SK-N-DZ (cell line): ENCODE results near the gene GPR173. TPM values are rescaled to one million over a fixed set of nuclear protein-coding genes. Genes with fewer than 3 reads are reported as not detected.
A peak's percentile ranks its signal among the peaks of the same experiment; 100 is the strongest.

Source experiments
- DNase-seq: peaks from one replicate; pipeline ENCODE4 v3.0.0-alpha.2; 2015; ENCODE audit warnings: low spot score
- polyA plus RNA-seq, 2 experiments: library from polyadenylated mRNA; depleted of rRNA; stranded (reverse); fragments of >200 nt; gene quantifications; 2 replicates each; pipeline ENCODE4 v1.2.3, GENCODE V29; 2014

Gene GPR173
- polyA plus RNA-seq (2014; cell fraction: cytosol; rRNA removed) = 18.7 and 20.1 TPM in 2 replicates
- polyA plus RNA-seq (2014; cell fraction: nucleus; rRNA removed) = 26.0 and 54.7 TPM in 2 replicates

GRCh38 chrX:53048169-53049126 lies at the start of gene GPR173:
Gene GPR173 (plus strand): TSS chrX:53048789. CDS start chrX:53076622, 27,833 bp downstream.
- peak; percentile 87 for DNase-seq

GRCh38 chrX:53000447-53001135 lies 48.0 kb upstream of the GPR173 start:
- DNase-seq = no peak

DNA sequence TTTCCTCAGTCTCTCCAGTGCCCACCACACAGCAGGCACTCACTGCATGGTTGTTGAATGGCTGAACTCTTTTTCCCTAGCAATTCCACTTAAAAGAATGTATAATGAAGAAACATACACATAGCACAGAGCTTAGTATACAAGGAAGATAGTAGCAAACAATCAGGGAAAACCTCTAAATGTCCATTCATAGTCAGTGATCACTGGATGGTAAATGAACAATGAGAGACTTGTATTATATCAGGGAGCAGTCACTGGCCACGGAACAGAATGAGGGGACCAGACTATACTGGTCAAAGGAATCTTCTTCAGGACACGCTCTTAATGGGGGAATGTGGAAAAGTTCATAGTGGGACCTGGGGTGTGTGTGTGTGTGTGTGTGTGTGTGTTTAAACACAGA lies 46.6 kb upstream of the GPR173 start:
- DNase-seq = no peak

DNA sequence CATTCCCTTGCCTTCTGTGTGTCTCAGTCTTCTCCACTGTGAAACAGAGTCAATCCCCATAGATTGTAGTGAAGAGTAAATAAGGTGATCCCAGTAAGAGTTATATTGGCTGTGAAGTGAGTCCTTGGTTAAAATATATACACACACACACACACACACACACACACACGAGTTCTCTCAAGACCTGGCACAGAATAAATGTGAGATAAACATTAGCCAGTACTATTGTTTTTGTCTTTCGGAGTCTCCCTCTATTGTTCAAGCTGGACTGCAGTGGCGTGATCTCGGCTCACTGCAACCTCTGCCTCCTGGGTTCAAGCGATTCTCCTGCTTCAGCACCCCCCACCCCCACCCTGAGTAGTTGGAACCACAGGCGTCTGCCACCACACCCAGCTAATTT lies 45.5 kb upstream of the GPR173 start:
- DNase-seq = no peak

DNA sequence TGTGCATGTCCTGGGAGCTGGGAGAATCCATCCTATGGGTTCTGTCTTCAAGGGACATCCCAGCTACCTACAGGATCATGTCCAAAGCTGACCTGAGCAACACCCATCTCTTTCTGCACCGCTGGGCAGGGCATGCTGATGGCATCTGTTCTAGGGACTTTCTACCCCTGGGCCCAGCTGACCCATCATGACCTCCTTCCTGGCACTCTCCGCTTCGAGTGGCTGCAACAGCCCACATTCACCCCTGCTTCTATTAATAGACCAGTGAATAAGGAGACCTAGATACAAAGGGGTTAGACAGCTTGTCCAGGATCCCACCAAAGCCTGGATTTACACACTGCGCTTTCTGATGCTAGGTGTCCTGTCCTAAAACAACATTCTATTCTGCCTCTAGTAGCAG lies 44.6 kb upstream of the GPR173 start:
- DNase-seq = no peak

DNA sequence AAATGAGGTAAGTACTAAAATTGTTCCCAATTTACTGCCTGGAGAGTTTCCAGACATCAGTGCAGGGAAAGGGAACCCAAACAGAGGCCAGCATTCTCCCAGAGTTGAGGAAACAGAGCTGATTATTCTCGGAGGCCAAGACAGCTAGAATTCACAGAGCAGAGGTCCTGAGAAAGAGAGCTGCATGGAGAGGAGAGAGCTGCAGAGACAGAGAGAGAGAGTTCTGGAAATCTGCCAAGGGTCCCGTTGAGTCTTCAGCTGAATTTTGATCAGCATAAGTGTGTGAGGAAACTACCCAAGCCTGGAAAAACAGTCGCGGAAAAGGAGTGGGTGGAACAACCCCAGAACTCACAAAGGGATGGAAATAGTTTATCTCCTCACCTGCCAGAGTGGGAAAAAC lies 43.8 kb upstream of the GPR173 start:
- no peak for DNase-seq

DNA sequence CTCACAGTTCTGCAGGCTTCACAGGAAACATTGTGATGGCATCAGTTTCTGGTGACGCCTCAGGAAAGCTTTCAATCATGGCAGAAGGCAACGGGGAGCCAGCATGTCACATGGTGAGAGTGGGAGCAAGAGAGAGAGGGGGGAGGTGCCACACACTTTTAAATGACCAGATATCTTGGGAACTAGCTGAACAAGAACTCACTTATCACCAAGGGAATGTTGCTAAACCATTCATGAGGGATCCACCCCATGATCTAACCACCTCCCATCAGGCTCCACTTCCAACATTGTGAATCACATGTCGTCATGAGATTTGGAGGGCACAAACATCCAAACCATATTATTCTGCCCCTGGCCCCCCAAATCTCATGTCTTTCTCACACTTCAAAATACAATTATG lies 43.3 kb upstream of the GPR173 start:
- no peak for DNase-seq

GRCh38 chrX:53009032-53009431 lies 39.6 kb upstream of the GPR173 start:
- DNase-seq = no peak

GRCh38 chrX:53013291-53013690 lies 35.3 kb upstream of the GPR173 start:
- DNase-seq = no peak

GRCh38 chrX:53018627-53019026 lies 30.0 kb upstream of the GPR173 start:
- no peak for DNase-seq

DNA sequence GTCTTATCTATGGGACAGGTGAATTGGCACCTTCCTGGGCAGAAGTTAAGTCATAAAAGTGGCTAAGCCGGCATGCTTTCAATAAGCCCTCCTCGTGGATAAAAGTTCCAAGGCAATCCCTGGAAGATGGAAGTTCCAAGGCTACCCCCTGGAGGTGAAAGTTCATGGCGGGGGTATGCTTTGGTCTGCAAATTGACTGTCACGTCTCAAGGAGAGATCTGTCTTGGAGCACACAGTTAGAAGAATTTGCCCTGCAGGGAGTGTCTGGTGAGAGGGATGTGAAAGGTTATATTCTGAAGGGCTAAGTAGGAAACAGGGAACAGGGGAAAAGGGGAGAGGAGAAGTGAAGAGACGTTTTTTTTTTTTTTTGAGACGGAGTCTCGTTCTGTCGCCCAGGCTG lies 26.2 kb upstream of the GPR173 start:
- no peak for DNase-seq

GRCh38 chrX:53028678-53029077 lies 19.9 kb upstream of the GPR173 start:
- DNase-seq = no peak

DNA sequence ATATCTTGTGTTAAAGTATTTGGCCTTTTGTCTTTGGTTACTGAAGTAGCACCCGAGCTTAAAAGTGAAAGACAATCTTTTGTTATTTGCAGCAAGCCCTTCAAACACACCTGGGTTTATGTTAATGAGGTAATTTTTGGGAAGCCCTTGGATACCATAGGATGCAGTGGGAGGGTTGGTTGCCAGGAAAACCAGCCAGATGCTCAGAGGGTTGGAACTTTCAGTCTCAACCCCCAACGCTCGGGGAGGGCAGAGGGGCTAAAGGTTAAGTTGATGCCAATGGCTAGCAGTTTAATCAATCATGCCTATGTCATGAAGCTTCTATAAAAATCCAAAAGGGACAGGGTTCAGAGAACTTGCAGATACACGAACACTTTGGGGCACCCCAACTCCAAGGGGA lies 17.2 kb upstream of the GPR173 start:
- DNase-seq = no peak

DNA sequence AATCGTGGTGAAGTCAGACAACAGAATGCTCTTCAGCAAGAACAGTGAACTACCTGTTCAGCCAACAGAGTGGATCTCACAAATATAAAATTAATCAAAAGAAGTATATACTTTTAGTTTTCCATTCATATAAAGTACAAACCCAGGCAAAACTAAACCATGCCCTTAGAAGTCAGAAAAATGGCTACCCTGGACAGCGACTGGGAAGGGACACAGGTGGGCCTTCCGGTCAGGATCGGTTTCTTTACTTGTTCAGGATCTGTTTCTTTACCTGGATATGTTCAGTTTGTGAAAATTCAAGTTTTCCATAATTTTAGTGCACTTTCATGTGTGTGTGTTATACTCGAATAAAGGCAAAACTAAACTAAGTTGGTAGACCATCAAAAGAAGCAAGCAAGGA lies 12.4 kb upstream of the GPR173 start:
- no peak for DNase-seq

DNA sequence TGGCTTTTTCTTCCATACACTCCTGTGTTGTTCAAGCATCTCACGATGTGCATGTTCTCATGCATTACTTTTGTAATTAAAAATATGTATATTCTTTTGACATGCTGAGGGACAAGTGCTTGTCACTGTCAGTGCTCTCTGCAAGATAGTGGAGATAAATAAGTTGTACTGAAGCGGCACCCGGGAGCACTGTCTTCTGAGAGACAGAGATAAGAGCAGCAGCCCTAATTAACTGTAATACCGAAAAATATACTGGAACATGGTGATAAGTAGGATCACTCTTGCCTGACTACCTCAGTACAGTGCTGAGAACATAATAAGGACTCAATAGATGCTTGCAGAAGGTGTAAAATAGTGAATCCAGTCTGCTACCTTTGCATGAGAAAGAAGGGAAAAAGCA lies 9.4 kb upstream of the GPR173 start:
- DNase-seq = no peak

- no peak for DNase-seq
These were observed 3.6 kb upstream of the GPR173 start for GRCh38 chrX:53044995-53045394.

DNA sequence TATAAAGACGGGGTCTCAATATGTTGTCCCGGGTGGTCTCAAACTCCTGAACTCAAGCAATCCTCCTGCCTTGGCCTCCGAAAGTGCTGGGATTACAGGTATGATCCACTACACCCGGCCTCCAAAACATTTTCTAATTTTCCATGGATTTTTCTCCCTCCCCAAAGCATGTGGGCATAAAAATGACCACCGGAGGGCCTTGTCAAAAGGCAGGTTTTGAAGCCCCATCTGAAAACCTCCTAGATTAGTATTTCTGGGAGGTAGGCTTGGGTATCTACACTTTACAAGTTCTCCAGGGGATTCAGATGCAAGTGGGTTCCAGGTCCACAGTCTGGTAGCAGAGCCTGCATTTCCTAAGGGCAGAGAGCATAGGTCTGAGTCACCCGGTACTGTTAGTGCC lies 1.4 kb upstream of the GPR173 start:
- peak; percentile 29 for DNase-seq

DNA sequence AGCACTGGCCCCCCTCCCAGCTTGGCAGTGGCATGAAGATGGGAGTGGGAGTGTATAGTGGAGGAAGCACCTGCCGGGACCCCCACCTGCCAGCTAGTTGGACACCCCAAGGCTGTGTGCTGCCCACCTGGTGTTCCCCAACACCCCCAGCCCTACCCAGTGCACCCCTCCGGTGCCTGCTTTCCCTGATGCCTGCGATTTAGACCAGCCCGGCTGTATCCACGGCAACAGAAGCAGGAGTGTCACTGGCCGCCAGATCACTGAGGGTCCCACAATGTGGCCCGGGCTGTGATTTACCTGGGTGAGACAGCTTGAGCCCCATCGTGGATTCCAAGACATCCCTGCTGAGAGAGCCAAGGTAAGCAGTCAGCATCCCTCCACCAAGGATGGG lies 533 bp downstream of the GPR173 start:
- DNase-seq = no peak

DNA sequence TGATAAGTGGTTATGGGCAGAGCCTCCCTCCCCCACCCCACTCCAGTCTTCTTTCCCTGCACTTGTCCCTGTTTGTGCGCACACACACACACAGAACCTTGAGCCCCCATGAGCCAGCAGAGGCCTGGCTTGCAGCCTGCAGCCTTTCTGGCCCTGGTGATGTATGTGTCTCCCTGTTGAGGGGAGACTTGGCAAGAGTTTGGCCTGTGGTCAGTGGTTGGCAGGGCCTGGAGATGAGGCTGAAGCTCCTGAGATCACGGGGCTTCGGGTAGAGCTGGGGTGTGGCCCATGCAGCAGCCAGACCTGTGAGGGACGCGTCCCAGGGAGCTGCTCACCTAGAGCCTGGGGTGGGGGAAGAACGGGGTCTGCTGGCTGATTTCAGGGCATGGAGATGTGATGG lies 2.3 kb downstream of the GPR173 start:
- DNase-seq = no peak

- DNase-seq = no peak
These were observed 6.8 kb downstream of the GPR173 start for GRCh38 chrX:53055244-53055849.

GRCh38 chrX:53056292-53056691 lies 7.7 kb downstream of the GPR173 start:
- DNase-seq = no peak

- DNase-seq = no peak
These were observed 16.5 kb downstream of the GPR173 start for GRCh38 chrX:53065104-53065503.
